GM12872 (cell line): ENCODE measurements around the gene NLRC3.

Experiments used
- CTCF ChIP-seq: IDR thresholded peaks from 3 replicates; pipeline ENCODE4 v1.5.1; 2011; ENCODE audit warnings: low read depth, mild to moderate bottlenecking, low read length, moderate library complexity; ENCODE audit not compliant: insufficient read depth

The NLRC3 gene

GRCh38 chr16:3518292-3518985, 58.8 kb downstream of the NLRC3 start:
- no peak for TF ChIP-seq CTCF

GRCh38 chr16:3515897-3516296, 61.3 kb downstream of the NLRC3 start:
- TF ChIP-seq CTCF, result no peak

GRCh38 chr16:3514621-3515020, 62.6 kb downstream of the NLRC3 start:
- TF ChIP-seq CTCF, result no peak

GRCh38 chr16:3513892-3514583, 63.2 kb downstream of the NLRC3 start:
- TF ChIP-seq CTCF, result no peak

GRCh38 chr16:3511286-3512180, 65.7 kb downstream of the NLRC3 start:
- TF ChIP-seq CTCF, result no peak

GRCh38 chr16:3510416-3510815, 66.8 kb downstream of the NLRC3 start:
- no peak for TF ChIP-seq CTCF

- TF ChIP-seq CTCF, result no peak
These were observed 67.7 kb downstream of the NLRC3 start for GRCh38 chr16:3509470-3509928.
